H1 (cell line): ENCODE data around the gene CACNB2. TPM values are rescaled to one million over a fixed set of nuclear protein-coding genes. Genes with fewer than 3 reads are reported as not detected.

Source experiments
- EP300 ChIP-seq, 2 experiments: IDR thresholded peaks; 1 replicate in 1 of 2; 2 replicates in 1 of 2; pipeline ENCODE4 v1.6.1; 2011 to 2012; ENCODE audit warnings: low read depth in 2 of 2, low read length in 2 of 2, mild to moderate bottlenecking in 2 of 2, borderline replicate concordance in 1 of 2, inconsistent platforms in 1 of 2, moderate library complexity in 1 of 2
- TBP ChIP-seq: IDR thresholded peaks from 2 replicates; pipeline ENCODE4 v1.6.1; 2011; ENCODE audit warnings: low read depth, low read length, improper control_type of control experiment
- polyA plus RNA-seq, 7 experiments: library from polyadenylated mRNA; depleted of rRNA in 3 of 7; stranded (reverse) in 5 of 7; unstranded in 2 of 7; fragments of >200 nt in 5 of 7; fragments of 200-250 nt in 2 of 7; gene quantifications; 1 replicate in 5 of 7; 2 replicates in 1 of 7; 4 replicates in 1 of 7; pipeline versions ENCODE4 v1.2.1 to v1.2.3, GENCODE V29; 2011 to 2013; ENCODE audit warnings: missing spikeins in 2 of 7, mixed read lengths in 2 of 7
- total RNA-seq: library from RNA; stranded (reverse); fragmentation: NEBNext Ultra II Directional; extraction: Animal tissue kit (Norgen Biotek cat#: 25700); gene quantifications from 2 replicates; pipeline ENCODE4 v1.2.1, GENCODE V29; 2021
- TF ChIP-seq, protein P1 (sequence below), 3 experiments: IDR thresholded peaks; 1 replicate in 2 of 3; 2 replicates in 1 of 3; pipeline versions ENCODE4 v1.5.1 to v1.6.1; 2011; ENCODE audit warnings: low read length in 3 of 3, mild to moderate bottlenecking in 3 of 3, inconsistent platforms in 2 of 3, low read depth in 1 of 3, moderate library complexity in 1 of 3; ENCODE audit not compliant: insufficient read depth in 1 of 3; ENCODE audit errors: control extremely low read depth in 1 of 3

Gene CACNB2
- total and polyA plus RNA-seq, 2 of the 8 experiments (the other 6 are each of a cell fraction or from before 2014, with no cell fraction given): 2.4 to 3.2 TPM

DNA sequence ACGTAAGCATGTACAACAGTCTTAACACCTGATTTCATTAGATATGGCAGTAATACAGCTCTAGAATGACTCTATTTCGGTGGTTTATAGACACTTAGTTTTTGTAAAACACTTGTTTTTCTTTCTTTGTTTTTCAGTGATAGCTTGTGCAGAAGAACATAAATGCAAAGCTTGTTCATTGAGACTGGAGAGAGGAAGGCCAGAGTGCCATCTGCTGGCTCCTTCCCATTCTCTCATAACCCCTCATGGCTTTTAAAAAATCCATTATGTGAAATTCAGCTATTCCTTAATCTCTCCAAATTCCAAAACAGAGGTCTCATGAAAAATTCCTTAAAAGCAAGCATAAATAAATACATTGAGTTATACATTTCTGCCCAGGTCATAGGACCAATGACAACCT is 76.3 kb downstream of the CACNB2 start (continued):
- TF ChIP-seq, protein P1, sequence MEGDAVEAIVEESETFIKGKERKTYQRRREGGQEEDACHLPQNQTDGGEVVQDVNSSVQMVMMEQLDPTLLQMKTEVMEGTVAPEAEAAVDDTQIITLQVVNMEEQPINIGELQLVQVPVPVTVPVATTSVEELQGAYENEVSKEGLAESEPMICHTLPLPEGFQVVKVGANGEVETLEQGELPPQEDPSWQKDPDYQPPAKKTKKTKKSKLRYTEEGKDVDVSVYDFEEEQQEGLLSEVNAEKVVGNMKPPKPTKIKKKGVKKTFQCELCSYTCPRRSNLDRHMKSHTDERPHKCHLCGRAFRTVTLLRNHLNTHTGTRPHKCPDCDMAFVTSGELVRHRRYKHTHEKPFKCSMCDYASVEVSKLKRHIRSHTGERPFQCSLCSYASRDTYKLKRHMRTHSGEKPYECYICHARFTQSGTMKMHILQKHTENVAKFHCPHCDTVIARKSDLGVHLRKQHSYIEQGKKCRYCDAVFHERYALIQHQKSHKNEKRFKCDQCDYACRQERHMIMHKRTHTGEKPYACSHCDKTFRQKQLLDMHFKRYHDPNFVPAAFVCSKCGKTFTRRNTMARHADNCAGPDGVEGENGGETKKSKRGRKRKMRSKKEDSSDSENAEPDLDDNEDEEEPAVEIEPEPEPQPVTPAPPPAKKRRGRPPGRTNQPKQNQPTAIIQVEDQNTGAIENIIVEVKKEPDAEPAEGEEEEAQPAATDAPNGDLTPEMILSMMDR (IDR thresholded peaks at IDR 0.05; ENCODE audit: control extremely low read depth in 1 of 3, insufficient read depth in 1 of 3, low read depth in 1 of 3, low read length in 3 of 3): peak in 2 of 3 experiments; percentile 38 to 43; a peak in 3 of 4 replicates
- no peak for TF ChIP-seq EP300 (IDR thresholded peaks at IDR 0.05; ENCODE audit: borderline replicate concordance in 1 of 2, low read depth in 2 of 2, low read length in 2 of 2)
- TF ChIP-seq TBP: no peak
